T-helper 17 cell (primary cell): ENCODE measurements around the gene STK33. TPM values are rescaled to one million over a fixed set of nuclear protein-coding genes. Genes with fewer than 3 reads are reported as not detected.
A peak's percentile ranks its signal among the peaks of the same experiment; 100 is the strongest.

Source experiments
- ATAC-seq: fragments of 150-1000 bp; cut with Tn5 transposase; 2 replicates; pipeline ENCODE4 v1.10.0; 2021; ENCODE audit warnings: mild to moderate bottlenecking, moderate library complexity
- DNase-seq, 3 donors: peaks; one replicate each; pipeline versions ENCODE4 v3.0.0 to v3.0.0-alpha.2; 2020 to 2021
- H3K9me3 ChIP-seq: one replicate; pipeline ENCODE4 v1.7.0; 2013; ENCODE audit warnings: low read length, mild to moderate bottlenecking; ENCODE audit not compliant: control insufficient read depth, poor library complexity, severe bottlenecking
- H3K27ac Mint-ChIP-seq: one replicate; pipeline ENCODE4 v1.8.0; 2022; ENCODE audit warnings: mild to moderate bottlenecking, moderate library complexity, mixed read lengths
- H3K27me3 Mint-ChIP-seq: one replicate; pipeline ENCODE4 v1.8.0; 2022; ENCODE audit warnings: mixed read lengths
- H3K36me3 Mint-ChIP-seq: one replicate; pipeline ENCODE4 v1.8.0; 2022; ENCODE audit warnings: low read depth, mixed read lengths
- H3K4me1 Mint-ChIP-seq: one replicate; pipeline ENCODE4 v1.8.0; 2022; ENCODE audit warnings: mild to moderate bottlenecking, mixed read lengths
- H3K4me3 Mint-ChIP-seq: one replicate; pipeline ENCODE4 v1.8.0; 2022; ENCODE audit warnings: mild to moderate bottlenecking, moderate library complexity, mixed read lengths
- total RNA-seq, 4 donors: library from RNA in 2 of 4; stranded (reverse) in 2 of 4; gene quantifications; one replicate each; pipeline ENCODE4 v1.2.3 and lab custom pipeline; 2022 to 2026

Gene STK33
- total RNA-seq, 2 donors from 2014 or later, result 0.55 to 0.62 TPM

DNA sequence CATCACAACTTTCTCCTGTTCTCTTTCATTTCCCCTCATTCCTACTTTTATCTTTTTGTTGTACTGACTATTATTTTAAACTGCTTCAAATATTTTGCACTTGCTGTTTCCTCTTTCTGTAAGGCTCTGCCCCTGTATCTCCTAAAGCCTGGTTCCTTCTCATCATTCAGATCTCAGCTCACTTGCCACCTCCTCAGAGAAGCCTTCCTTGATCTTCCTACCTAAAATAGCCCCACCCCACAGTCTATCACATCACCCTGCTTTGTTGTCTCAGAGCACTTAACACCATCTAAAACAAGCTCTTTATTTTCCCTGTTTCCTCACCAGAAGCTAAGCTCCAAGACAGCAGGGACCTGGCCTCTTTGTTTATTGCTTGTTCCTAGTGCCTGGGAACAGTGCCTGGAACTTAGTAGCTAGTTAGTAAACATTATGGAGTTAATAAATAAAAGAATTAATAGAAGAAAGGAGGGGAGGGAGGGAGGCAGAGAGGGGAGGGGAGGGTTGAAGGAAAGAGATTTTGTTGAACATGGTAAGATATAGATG lies 2.5 kb upstream of the STK33 start:
- Mint-ChIP-seq H3K27me3 (peaks cover 77% of the 10 kb centered on the region), H3K4me1 (peaks cover 7% of the 10 kb centered on the region), H3K4me3 (no peak overlapping the region), H3K36me3 (peaks cover 3% of the 10 kb centered on the region), H3K27ac (no peak overlapping the region)
- ATAC-seq, result no peak
- no peaks in the 10 kb centered on the region for H3K9me3 ChIP-seq
- DNase-seq, result no peak

DNA sequence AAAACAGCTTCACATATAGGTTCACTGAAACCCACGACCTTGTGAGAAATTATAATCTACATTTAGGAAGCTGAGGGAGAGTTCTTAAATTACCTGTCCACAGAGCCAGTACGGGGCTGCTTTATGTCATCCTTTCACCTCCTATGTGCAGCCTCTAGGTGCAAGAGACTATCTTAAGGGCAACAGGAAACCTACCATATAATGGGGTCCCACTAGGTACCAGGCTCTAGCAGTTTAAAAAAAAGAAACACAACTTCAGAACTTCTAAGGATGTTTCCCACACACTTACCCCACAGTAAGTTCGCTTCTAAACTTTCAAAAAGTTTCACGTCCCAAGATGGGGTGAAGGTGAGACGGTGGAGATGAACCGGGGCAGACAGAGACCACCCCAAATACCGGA lies 573 bp downstream of the STK33 start:
- no peak overlapping the region for H3K27ac Mint-ChIP-seq
- DNase-seq, result no peak

GRCh38 chr11:8587915-8588314 lies 6.1 kb downstream of the STK33 start:
- DNase-seq, result no peak
- H3K4me3 Mint-ChIP-seq, result no peak overlapping the region
- H3K27me3 Mint-ChIP-seq, result peaks cover 46% of the 10 kb centered on the region
- no peaks in the 10 kb centered on the region for H3K9me3 ChIP-seq
- peaks cover 2% of the 10 kb centered on the region for H3K4me1 Mint-ChIP-seq
- peaks cover 8% of the 10 kb centered on the region for H3K36me3 Mint-ChIP-seq
- no peak for ATAC-seq
- no peak overlapping the region for H3K27ac Mint-ChIP-seq

More for the DNA sequence above, 573 bp downstream of the STK33 start:
- Mint-ChIP-seq H3K4me1 (peaks cover 7% of the 10 kb centered on the region), H3K27me3 (peaks cover 77% of the 10 kb centered on the region), H3K36me3 (peaks cover 3% of the 10 kb centered on the region), H3K4me3 (peak overlapping the region; percentile 81)
- ATAC-seq, result no peak
- H3K9me3 ChIP-seq, result no peaks in the 10 kb centered on the region

DNA sequence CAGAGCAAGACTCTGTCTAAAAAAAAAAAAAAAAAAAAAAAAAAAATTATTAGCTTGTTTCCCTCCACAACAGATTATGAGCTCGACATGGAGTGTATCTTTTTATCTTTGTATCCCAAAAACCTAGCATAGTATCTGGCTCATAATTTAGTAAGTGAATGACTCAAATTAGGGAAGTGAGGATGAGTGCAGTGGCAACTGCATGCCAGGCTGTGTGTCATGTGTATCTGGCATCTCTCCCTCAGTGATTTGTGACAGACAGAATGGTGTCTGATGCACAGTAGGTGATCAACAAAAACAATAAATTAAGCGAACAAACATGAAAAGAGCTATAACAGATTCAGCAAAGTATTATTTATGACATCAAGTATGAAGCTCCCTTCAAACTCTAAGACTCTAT lies 7.2 kb downstream of the STK33 start:
- H3K36me3 Mint-ChIP-seq, result peaks cover 5% of the 10 kb centered on the region
- no peak overlapping the region for H3K27ac Mint-ChIP-seq
- H3K9me3 ChIP-seq, result no peaks in the 10 kb centered on the region
- DNase-seq, result no peak
- H3K4me3 Mint-ChIP-seq, result no peak overlapping the region
- ATAC-seq, result no peak
- H3K27me3 Mint-ChIP-seq, result peaks cover 42% of the 10 kb centered on the region
- H3K4me1 Mint-ChIP-seq, result no peaks in the 10 kb centered on the region

DNA sequence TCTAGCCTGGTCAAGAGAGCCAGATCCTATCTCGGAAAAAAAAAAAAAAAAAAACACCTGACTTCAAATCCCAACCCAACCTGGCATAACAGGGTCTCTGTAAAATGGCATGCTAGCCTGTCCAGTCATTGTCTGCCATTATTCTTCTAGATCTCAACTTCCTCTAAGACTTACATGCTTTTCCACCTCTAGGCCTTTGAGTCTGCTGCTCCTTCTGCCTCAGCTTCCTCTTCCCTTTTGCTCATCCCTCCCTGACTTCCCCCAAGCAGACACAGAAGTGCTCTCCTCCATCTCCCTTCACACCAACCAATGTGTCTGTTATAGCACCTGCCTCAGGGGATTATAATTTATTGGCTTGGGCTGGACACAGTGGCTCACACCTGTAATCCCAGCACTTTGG lies 7.8 kb downstream of the STK33 start:
- no peaks in the 10 kb centered on the region for H3K9me3 ChIP-seq
- Mint-ChIP-seq H3K4me3 (no peak overlapping the region), H3K27ac (no peak overlapping the region), H3K27me3 (peaks cover 41% of the 10 kb centered on the region), H3K4me1 (no peaks in the 10 kb centered on the region), H3K36me3 (peaks cover 5% of the 10 kb centered on the region)
- ATAC-seq (no peak), DNase-seq (no peak)

DNA sequence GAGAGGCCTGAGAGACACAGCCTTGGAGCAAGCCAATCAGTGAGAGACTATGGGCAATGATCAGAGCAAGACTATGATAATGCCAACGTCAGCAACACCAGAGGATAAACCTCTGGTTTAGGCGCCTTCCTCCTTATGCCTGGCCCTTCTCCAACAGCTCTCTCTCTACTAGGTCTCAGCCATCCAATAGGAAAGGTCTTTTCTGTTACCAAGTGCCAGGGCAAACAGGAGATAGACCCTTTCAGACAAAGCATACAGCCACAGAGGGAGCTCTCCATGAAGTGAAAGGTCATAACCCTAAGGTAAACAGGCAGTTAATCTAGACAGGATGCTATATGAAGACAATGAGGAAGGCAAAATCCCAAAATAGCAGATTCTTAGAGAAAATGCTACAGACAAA lies 9.5 kb downstream of the STK33 start:
- peaks cover 43% of the 10 kb centered on the region for H3K27me3 Mint-ChIP-seq

DNA sequence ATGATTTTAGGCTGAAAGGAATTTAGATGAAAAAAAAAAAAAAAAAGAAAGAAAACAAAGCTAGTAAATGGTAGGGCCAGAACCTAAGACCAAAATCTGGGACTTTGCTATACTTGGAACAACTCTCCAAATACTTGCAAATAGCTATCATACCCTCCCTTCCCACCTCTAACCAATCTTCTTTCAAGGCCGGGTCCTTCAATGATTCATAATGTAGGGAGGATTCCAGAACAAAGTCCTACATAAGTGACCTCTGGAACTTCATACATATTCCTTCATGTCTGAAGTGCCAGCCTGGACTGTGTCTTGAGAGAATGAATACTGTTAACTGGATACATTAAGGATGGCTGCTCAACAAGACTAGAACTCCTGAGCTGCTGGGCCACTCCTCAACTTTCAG lies 9.9 kb downstream of the STK33 start:
- ATAC-seq (no peak), DNase-seq (no peak)
- no peak overlapping the region for H3K4me3 Mint-ChIP-seq
- H3K27ac Mint-ChIP-seq, result no peak overlapping the region
- H3K4me1 Mint-ChIP-seq, result no peaks in the 10 kb centered on the region
- no peaks in the 10 kb centered on the region for H3K9me3 ChIP-seq
- peaks cover 5% of the 10 kb centered on the region for H3K36me3 Mint-ChIP-seq
- H3K27me3 Mint-ChIP-seq, result peaks cover 40% of the 10 kb centered on the region

More for the DNA sequence above, 9.5 kb downstream of the STK33 start:
- no peaks in the 10 kb centered on the region for H3K9me3 ChIP-seq
- H3K4me1 Mint-ChIP-seq, result no peaks in the 10 kb centered on the region
- peaks cover 5% of the 10 kb centered on the region for H3K36me3 Mint-ChIP-seq
- DNase-seq (no peak), ATAC-seq (no peak)
- H3K27ac Mint-ChIP-seq, result no peak overlapping the region
- H3K4me3 Mint-ChIP-seq, result no peak overlapping the region

- no peak overlapping the region for H3K4me3 Mint-ChIP-seq
- H3K27ac Mint-ChIP-seq, result no peak overlapping the region
- no peaks in the 10 kb centered on the region for H3K4me1 Mint-ChIP-seq
- peaks cover 30% of the 10 kb centered on the region for H3K27me3 Mint-ChIP-seq
- H3K36me3 Mint-ChIP-seq, result peaks cover 4% of the 10 kb centered on the region
- H3K9me3 ChIP-seq, result no peaks in the 10 kb centered on the region
- no peak for DNase-seq
- no peak for ATAC-seq
Measured at GRCh38 chr11:8581300-8581699, 12.7 kb downstream of the STK33 start.

GRCh38 chr11:8577791-8578581 lies 16.0 kb downstream of the STK33 start:
- ATAC-seq (no peak), DNase-seq (no peak)
- Mint-ChIP-seq H3K36me3 (no peaks in the 10 kb centered on the region), H3K27me3 (peaks cover 20% of the 10 kb centered on the region), H3K4me1 (no peaks in the 10 kb centered on the region), H3K27ac (no peak overlapping the region), H3K4me3 (no peak overlapping the region)
- no peaks in the 10 kb centered on the region for H3K9me3 ChIP-seq

DNA sequence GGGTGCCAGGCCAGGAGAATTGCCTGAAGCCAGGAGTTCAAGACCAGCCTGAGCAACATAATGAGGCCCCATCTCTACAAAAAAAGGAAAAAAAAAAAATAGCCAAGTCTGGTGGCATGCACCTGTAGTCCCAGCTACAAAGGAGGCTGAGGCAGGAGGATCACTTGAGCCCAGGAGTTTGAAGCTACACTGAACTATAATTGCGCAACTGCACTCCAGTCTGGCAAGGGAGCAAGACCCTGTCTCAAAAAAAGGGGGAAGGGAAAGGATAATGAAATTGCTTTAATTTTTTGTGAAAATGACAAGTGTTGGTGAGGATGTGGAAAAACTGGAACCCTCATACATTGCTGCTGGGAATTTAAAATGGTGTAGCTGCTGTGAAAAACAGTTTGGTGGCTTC lies 19.2 kb downstream of the STK33 start:
- ATAC-seq, result no peak
- DNase-seq, result no peak
- Mint-ChIP-seq H3K4me3 (no peak overlapping the region), H3K27ac (no peak overlapping the region), H3K36me3 (no peaks in the 10 kb centered on the region), H3K4me1 (peaks cover 2% of the 10 kb centered on the region), H3K27me3 (peaks cover 14% of the 10 kb centered on the region)
- H3K9me3 ChIP-seq, result no peaks in the 10 kb centered on the region

- Mint-ChIP-seq H3K36me3 (no peaks in the 10 kb centered on the region), H3K4me3 (no peak overlapping the region), H3K27ac (no peak overlapping the region), H3K4me1 (peaks cover 2% of the 10 kb centered on the region), H3K27me3 (peaks cover 21% of the 10 kb centered on the region)
- ATAC-seq, result no peak
- no peaks in the 10 kb centered on the region for H3K9me3 ChIP-seq
- no peak for DNase-seq
Measured at GRCh38 chr11:8573777-8574176, 20.3 kb downstream of the STK33 start.

GRCh38 chr11:8567602-8568198 lies 26.3 kb downstream of the STK33 start:
- Mint-ChIP-seq H3K27ac (no peak overlapping the region), H3K4me1 (peaks cover 2% of the 10 kb centered on the region), H3K36me3 (no peaks in the 10 kb centered on the region), H3K4me3 (no peak overlapping the region), H3K27me3 (peaks cover 70% of the 10 kb centered on the region)
- H3K9me3 ChIP-seq, result no peaks in the 10 kb centered on the region
- DNase-seq (no peak), ATAC-seq (no peak)

- Mint-ChIP-seq H3K36me3 (no peaks in the 10 kb centered on the region), H3K4me1 (peaks cover 2% of the 10 kb centered on the region), H3K27me3 (peaks cover 77% of the 10 kb centered on the region), H3K27ac (no peak overlapping the region), H3K4me3 (no peak overlapping the region)
- H3K9me3 ChIP-seq, result no peaks in the 10 kb centered on the region
- no peak for ATAC-seq
- DNase-seq, result no peak
Measured at GRCh38 chr11:8566613-8567210, 27.3 kb downstream of the STK33 start.
